WERI-Rb-1 (cell line): Measurements from ENCODE around the gene TNIP3.

Experiments used
- DNase-seq: peaks from one replicate; pipeline ENCODE4 v3.0.0-alpha.2; 2020
- H3K27ac ChIP-seq: fragments of 250-450 bp; sonication (Bioruptor Pico); 2 replicates; pipeline ENCODE4 v1.5.1; 2020; ENCODE audit warnings: mild to moderate bottlenecking, moderate library complexity
- H3K27me3 ChIP-seq: fragments of 250-450 bp; sonication (Bioruptor Pico); 2 replicates; pipeline ENCODE4 v1.5.1; 2021; ENCODE audit warnings: mild to moderate bottlenecking, low read depth, moderate library complexity; ENCODE audit not compliant: insufficient read depth, severe bottlenecking
- H3K36me3 ChIP-seq: fragments of 250-450 bp; sonication (Bioruptor Pico); 2 replicates; pipeline ENCODE4 v1.5.1; 2020; ENCODE audit warnings: mild to moderate bottlenecking, moderate library complexity
- H3K4me3 ChIP-seq: 2 replicates; pipeline ENCODE4 v1.5.1; 2011; ENCODE audit warnings: low read depth, mild to moderate bottlenecking, control low read depth, low read length
- H3K9me3 ChIP-seq: fragments of 250-450 bp; sonication (Bioruptor Pico); 2 replicates; pipeline ENCODE4 v1.5.1; 2021; ENCODE audit warnings: mild to moderate bottlenecking, moderate library complexity; ENCODE audit not compliant: severe bottlenecking
- TF ChIP-seq, protein P1 (sequence below): IDR thresholded peaks from 2 replicates; pipeline ENCODE4 v1.5.1; 2011; ENCODE audit warnings: low read depth, mild to moderate bottlenecking, control low read depth, inconsistent platforms, low read length

The TNIP3 gene

DNA sequence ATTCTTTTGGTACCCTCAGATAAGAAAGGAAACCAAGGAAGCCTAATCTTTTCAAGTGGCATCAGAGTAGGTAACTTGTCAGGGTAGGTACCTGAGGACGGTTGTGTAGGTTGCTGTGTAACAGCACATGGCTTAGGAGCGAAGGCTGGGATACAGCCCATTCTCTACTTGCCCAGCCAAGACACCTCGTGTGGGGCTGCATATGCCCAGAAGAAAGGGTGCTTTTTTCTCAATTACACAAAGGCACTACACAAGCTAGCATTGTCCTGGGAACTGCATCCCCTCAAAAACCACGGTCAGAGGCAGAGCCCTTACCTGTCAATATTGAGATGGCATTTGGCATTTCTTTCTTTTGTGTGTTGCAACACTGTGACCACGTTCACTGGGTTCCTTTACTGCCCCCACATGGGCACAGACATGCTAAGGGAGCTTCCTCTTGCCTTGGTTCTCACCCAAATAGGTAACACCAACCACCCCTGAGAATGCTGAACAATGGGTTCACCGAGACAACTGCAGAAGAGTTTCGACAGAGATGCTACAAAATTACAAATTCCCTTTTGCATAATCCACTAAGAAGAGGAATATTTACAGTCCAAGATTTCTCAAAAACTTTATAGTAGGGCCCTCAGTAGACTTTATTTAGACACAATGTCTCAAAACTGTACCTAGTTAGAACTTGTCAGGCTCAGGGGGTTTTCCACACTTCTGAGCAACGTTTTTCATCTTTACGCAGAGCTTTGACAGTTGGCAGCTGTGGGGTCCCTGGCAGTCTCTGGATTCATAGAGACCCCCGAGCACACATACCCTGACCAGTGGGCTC lies 35.8 kb upstream of the TNIP3 start:
- H3K27ac ChIP-seq: no peak overlapping the region
- no peak for DNase-seq
- no peaks in the 10 kb centered on the region for H3K27me3 ChIP-seq
- H3K36me3 ChIP-seq: no peaks in the 10 kb centered on the region
- no peaks in the 10 kb centered on the region for H3K9me3 ChIP-seq
- no peak overlapping the region for H3K4me3 ChIP-seq
- TF ChIP-seq, protein P1, sequence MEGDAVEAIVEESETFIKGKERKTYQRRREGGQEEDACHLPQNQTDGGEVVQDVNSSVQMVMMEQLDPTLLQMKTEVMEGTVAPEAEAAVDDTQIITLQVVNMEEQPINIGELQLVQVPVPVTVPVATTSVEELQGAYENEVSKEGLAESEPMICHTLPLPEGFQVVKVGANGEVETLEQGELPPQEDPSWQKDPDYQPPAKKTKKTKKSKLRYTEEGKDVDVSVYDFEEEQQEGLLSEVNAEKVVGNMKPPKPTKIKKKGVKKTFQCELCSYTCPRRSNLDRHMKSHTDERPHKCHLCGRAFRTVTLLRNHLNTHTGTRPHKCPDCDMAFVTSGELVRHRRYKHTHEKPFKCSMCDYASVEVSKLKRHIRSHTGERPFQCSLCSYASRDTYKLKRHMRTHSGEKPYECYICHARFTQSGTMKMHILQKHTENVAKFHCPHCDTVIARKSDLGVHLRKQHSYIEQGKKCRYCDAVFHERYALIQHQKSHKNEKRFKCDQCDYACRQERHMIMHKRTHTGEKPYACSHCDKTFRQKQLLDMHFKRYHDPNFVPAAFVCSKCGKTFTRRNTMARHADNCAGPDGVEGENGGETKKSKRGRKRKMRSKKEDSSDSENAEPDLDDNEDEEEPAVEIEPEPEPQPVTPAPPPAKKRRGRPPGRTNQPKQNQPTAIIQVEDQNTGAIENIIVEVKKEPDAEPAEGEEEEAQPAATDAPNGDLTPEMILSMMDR: no peak

DNA sequence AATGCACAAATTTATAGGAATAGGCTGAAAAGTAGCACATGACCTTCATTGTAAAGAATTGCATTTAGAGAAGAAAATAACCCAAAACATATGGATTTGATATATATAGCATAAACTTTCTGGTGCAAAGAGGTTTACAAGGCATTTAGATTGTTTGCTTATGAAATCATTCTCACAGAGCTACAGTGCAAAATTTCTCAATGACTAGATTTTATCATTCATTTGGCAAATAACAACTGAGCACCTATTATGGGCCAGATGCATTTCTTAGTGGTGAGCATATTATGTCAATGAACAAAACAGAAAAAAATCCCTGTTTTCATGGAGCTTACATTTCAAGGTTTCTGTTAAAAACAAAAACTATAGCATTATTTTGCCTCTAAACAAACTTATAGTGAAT lies 34.1 kb upstream of the TNIP3 start:
- TF ChIP-seq, protein P1: no peak
- no peak for DNase-seq
- H3K4me3 ChIP-seq: no peak overlapping the region
- H3K9me3 ChIP-seq: no peaks in the 10 kb centered on the region
- H3K27me3 ChIP-seq: no peaks in the 10 kb centered on the region
- no peaks in the 10 kb centered on the region for H3K36me3 ChIP-seq
- no peak overlapping the region for H3K27ac ChIP-seq

DNA sequence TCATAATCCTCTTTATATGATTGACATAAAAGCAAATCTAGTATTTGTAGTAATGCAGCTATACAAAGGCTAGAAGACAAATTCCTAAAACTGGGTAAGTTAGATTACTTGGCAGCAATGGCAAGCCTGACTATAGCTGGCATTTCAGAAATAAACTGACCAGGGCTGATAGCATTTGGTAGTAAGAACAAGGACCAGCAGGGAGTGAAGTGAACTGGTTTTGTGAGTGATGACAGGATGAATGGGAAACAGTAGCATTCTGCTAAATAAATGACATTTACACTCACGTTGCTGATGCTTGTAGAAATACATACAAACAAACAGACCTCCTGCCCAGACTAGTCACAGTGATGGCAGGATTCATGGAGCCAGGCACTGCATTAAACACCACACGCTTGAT lies 31.5 kb upstream of the TNIP3 start:
- H3K27me3 ChIP-seq: no peaks in the 10 kb centered on the region
- no peak for DNase-seq
- no peak overlapping the region for H3K27ac ChIP-seq
- no peak overlapping the region for H3K4me3 ChIP-seq
- no peaks in the 10 kb centered on the region for H3K9me3 ChIP-seq
- TF ChIP-seq, protein P1: no peak
- H3K36me3 ChIP-seq: no peaks in the 10 kb centered on the region

DNA sequence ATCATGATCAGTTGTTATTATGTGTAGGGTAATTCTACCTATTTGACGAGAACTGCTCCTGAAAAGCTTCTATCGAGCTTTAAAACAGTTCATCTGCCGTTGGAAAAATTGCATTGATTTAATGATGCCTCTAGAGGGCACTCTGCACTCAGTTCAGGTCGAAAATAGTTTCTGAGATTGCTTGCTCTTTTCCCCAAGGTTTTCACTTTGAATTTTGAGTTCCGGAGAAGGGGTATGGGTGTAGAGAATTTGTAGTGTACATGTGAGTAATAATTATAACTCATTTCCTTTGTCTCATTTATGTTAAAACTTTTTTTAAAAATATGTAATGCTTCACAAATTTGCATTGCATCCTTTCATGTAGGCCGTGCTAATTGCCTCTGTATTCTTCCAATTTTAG lies 28.4 kb upstream of the TNIP3 start:
- H3K9me3 ChIP-seq: no peaks in the 10 kb centered on the region
- DNase-seq: peak; percentile 13
- H3K27me3 ChIP-seq: no peaks in the 10 kb centered on the region
- TF ChIP-seq, protein P1: peak; percentile 74
- H3K4me3 ChIP-seq: no peak overlapping the region
- no peaks in the 10 kb centered on the region for H3K36me3 ChIP-seq
- H3K27ac ChIP-seq: no peak overlapping the region

DNA sequence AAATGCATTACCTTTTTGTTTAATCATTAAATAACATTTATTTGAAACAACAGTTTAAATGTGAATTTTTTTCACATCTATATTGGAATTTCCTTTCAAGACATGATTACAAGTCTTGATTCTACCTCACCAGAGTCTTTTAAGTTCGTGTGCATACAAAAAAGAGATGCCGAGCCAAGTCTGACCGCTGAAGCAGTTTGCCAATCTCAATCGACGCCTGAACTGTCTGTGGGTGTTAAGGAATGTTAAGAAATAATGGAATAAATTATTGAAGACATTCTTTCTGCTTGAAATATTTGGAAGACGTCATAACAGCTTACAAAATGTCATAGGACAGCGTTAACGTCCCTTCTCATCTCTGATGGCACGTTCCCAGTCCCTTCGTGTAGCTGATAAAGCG lies 27.9 kb upstream of the TNIP3 start:
- H3K4me3 ChIP-seq: no peak overlapping the region
- H3K27ac ChIP-seq: no peak overlapping the region
- no peaks in the 10 kb centered on the region for H3K36me3 ChIP-seq
- no peaks in the 10 kb centered on the region for H3K27me3 ChIP-seq
- no peaks in the 10 kb centered on the region for H3K9me3 ChIP-seq
- DNase-seq: no peak
- TF ChIP-seq, protein P1: no peak

DNA sequence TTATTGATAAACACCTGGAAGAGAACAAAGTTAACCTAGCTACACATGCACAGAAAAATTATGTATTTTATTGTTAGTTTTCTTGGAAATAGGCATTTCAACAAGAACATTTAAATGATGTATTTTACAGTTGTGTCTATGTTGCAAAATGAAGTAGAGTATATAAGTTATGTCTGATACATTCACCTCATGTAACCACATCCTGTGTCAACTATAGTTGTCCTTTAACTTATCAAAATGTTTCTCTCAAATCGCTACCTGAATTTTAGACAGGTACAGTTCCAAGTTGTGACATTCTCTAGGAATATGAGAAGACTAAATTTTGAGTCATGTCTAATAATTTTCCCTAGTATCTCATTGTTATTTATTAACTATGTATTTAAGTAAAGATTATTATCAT lies 27.2 kb upstream of the TNIP3 start:
- no peaks in the 10 kb centered on the region for H3K27me3 ChIP-seq
- no peaks in the 10 kb centered on the region for H3K9me3 ChIP-seq
- H3K4me3 ChIP-seq: no peak overlapping the region
- no peaks in the 10 kb centered on the region for H3K36me3 ChIP-seq
- no peak overlapping the region for H3K27ac ChIP-seq
- TF ChIP-seq, protein P1: no peak
- no peak for DNase-seq
